ENCODE measurements around the gene OR2D2.

OR2D2 gene

GRCh38 chr11:6900327-6900999 lies 8.2 kb upstream of the OR2D2 start:
- no peak for DNase-seq
- no peaks in the 10 kb centered on the region for H3K79me2 ChIP-seq (ENCODE audit: insufficient read depth, low read length)
- no peak overlapping the region for H2AFZ ChIP-seq (ENCODE audit: low read depth, low read length)
- no peak overlapping the region for H3K9ac ChIP-seq (ENCODE audit: low read depth, low read length)
- H4K20me1 ChIP-seq (ENCODE audit: insufficient read depth, low read length) = no peaks in the 10 kb centered on the region
- no peaks in the 10 kb centered on the region for H3K27me3 ChIP-seq (ENCODE audit: insufficient read depth, low read length, poor library complexity)
- H3K4me1 ChIP-seq (ENCODE audit: insufficient read depth, low read length) = no peaks in the 10 kb centered on the region
- no peak for ATAC-seq (ENCODE audit: insufficient read depth, low read depth)
- no peak overlapping the region for H3K27ac ChIP-seq (ENCODE audit: low read length)
- no peaks in the 10 kb centered on the region for H3K9me3 ChIP-seq (ENCODE audit: insufficient read depth, low read length, severe bottlenecking)
- TF ChIP-seq, protein P1, sequence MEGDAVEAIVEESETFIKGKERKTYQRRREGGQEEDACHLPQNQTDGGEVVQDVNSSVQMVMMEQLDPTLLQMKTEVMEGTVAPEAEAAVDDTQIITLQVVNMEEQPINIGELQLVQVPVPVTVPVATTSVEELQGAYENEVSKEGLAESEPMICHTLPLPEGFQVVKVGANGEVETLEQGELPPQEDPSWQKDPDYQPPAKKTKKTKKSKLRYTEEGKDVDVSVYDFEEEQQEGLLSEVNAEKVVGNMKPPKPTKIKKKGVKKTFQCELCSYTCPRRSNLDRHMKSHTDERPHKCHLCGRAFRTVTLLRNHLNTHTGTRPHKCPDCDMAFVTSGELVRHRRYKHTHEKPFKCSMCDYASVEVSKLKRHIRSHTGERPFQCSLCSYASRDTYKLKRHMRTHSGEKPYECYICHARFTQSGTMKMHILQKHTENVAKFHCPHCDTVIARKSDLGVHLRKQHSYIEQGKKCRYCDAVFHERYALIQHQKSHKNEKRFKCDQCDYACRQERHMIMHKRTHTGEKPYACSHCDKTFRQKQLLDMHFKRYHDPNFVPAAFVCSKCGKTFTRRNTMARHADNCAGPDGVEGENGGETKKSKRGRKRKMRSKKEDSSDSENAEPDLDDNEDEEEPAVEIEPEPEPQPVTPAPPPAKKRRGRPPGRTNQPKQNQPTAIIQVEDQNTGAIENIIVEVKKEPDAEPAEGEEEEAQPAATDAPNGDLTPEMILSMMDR (IDR thresholded peaks at IDR 0.05; ENCODE audit: borderline replicate concordance, extremely low read depth, low read length, poor library complexity, severe bottlenecking) = peak; percentile 17
- no peak for TF ChIP-seq EZH2 (IDR thresholded peaks at IDR 0.05; ENCODE audit: borderline replicate concordance, low read depth, low read length, severe bottlenecking)
- H3K4me2 ChIP-seq (ENCODE audit: insufficient read depth, low read length) = no peak overlapping the region
- no peaks in the 10 kb centered on the region for H3K36me3 ChIP-seq (ENCODE audit: insufficient read depth, low read length)
- H3K4me3 ChIP-seq (ENCODE audit: low read depth in 1 of 2, low read length in 2 of 2) = no peak overlapping the region

DNA sequence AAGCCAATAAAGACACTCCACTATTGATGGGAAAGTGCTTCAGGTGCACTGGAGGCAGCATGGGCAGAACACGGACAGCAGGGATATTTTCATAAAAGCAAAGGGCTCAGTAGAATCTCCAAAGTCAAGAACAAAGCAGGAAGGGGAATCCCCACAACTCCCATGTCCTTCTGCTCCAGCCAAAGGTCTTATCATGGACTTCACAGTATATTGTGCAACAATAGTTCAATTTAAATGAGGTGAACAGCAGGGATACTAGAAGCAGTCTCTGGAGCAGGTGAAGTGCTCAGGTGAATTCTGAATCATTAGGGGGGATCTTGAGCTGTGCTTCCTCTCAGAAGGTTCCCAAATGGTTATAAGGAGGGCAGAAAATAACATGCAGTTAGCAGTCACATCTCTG lies 6.6 kb upstream of the OR2D2 start:
- no peak overlapping the region for H3K27ac ChIP-seq (ENCODE audit: low read length)
- no peaks in the 10 kb centered on the region for H3K9me3 ChIP-seq (ENCODE audit: insufficient read depth, low read length, severe bottlenecking)
- H3K4me3 ChIP-seq (ENCODE audit: low read depth in 1 of 2, low read length in 2 of 2) = no peak overlapping the region
- H2AFZ ChIP-seq (ENCODE audit: low read depth, low read length) = no peak overlapping the region
- no peaks in the 10 kb centered on the region for H3K79me2 ChIP-seq (ENCODE audit: insufficient read depth, low read length)
- no peaks in the 10 kb centered on the region for H3K4me1 ChIP-seq (ENCODE audit: insufficient read depth, low read length)
- TF ChIP-seq, protein P1 (IDR thresholded peaks at IDR 0.05; ENCODE audit: borderline replicate concordance, extremely low read depth, low read length, poor library complexity, severe bottlenecking) = no peak
- TF ChIP-seq EZH2 (IDR thresholded peaks at IDR 0.05; ENCODE audit: borderline replicate concordance, low read depth, low read length, severe bottlenecking) = no peak
- H3K36me3 ChIP-seq (ENCODE audit: insufficient read depth, low read length) = no peaks in the 10 kb centered on the region
- H3K4me2 ChIP-seq (ENCODE audit: insufficient read depth, low read length) = no peak overlapping the region
- H3K9ac ChIP-seq (ENCODE audit: low read depth, low read length) = no peak overlapping the region
- no peaks in the 10 kb centered on the region for H3K27me3 ChIP-seq (ENCODE audit: insufficient read depth, low read length, poor library complexity)
- DNase-seq (no peak), ATAC-seq (ENCODE audit: insufficient read depth, low read depth) (no peak)
- no peaks in the 10 kb centered on the region for H4K20me1 ChIP-seq (ENCODE audit: insufficient read depth, low read length)

DNA sequence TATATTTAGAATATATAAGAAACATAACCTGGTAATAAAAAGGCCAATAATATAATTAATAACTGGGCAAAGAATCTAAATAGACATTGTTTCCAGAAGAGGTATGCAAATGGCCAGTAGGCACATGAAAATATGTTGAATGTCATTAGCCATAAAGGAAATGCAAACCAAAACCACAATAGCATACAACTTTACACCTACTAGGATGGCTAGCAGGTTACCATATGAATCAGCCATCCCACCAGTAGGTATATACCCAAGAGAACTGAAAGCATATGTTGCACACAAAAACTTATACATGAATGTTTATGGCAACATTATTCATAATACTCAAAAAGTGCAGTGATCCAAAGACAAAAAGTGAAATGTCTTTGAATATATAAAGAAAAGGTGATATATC lies 2.7 kb upstream of the OR2D2 start:
- H3K9me3 ChIP-seq (ENCODE audit: insufficient read depth, low read length, severe bottlenecking) = no peaks in the 10 kb centered on the region
- H3K4me1 ChIP-seq (ENCODE audit: insufficient read depth, low read length) = no peaks in the 10 kb centered on the region
- H3K4me2 ChIP-seq (ENCODE audit: insufficient read depth, low read length) = no peak overlapping the region
- no peaks in the 10 kb centered on the region for H4K20me1 ChIP-seq (ENCODE audit: insufficient read depth, low read length)
- H3K27ac ChIP-seq (ENCODE audit: low read length) = no peak overlapping the region
- H3K36me3 ChIP-seq (ENCODE audit: insufficient read depth, low read length) = no peaks in the 10 kb centered on the region
- H3K9ac ChIP-seq (ENCODE audit: low read depth, low read length) = no peak overlapping the region
- no peak overlapping the region for H3K4me3 ChIP-seq (ENCODE audit: low read depth in 1 of 2, low read length in 2 of 2)
- no peak overlapping the region for H2AFZ ChIP-seq (ENCODE audit: low read depth, low read length)
- H3K79me2 ChIP-seq (ENCODE audit: insufficient read depth, low read length) = no peaks in the 10 kb centered on the region
- H3K27me3 ChIP-seq (ENCODE audit: insufficient read depth, low read length, poor library complexity) = no peaks in the 10 kb centered on the region
- no peak for DNase-seq
- TF ChIP-seq, protein P1 (IDR thresholded peaks at IDR 0.05; ENCODE audit: borderline replicate concordance, extremely low read depth, low read length, poor library complexity, severe bottlenecking) = no peak
- no peak for TF ChIP-seq EZH2 (IDR thresholded peaks at IDR 0.05; ENCODE audit: borderline replicate concordance, low read depth, low read length, severe bottlenecking)
- no peak for ATAC-seq (ENCODE audit: insufficient read depth, low read depth)
